D721Med (cell line): ENCODE data around the gene MMD2.

Experiments used
- DNase-seq: peaks from one replicate; pipeline ENCODE4 v3.0.0; 2011; ENCODE audit warnings: low spot score; ENCODE audit not compliant: insufficient read length
- FAIRE-seq: peaks from 2 replicates; lab custom pipeline; 2011; peaks lifted over from hg19 to GRCh38; lab: Jason Lieb, UNC
- CTCF ChIP-seq: IDR thresholded peaks from 2 replicates; pipeline ENCODE4 v1.5.1; 2012; ENCODE audit warnings: mild to moderate bottlenecking, control low read depth; ENCODE audit not compliant: insufficient read depth; ENCODE audit errors: missing control alignments

Gene MMD2

GRCh38 chr7:4882169-4883032, 76.6 kb downstream of the MMD2 start:
- no peak for TF ChIP-seq CTCF
- FAIRE-seq (no peak), DNase-seq (no peak)

- FAIRE-seq (no peak), DNase-seq (no peak)
- TF ChIP-seq CTCF: no peak
Measured at GRCh38 chr7:4880218-4880617, 78.8 kb downstream of the MMD2 start.

GRCh38 chr7:4879396-4880081, 79.4 kb downstream of the MMD2 start:
- FAIRE-seq (no peak), DNase-seq (no peak)
- TF ChIP-seq CTCF: no peak

- TF ChIP-seq CTCF: no peak
- DNase-seq: no peak
- FAIRE-seq: no peak
Measured at GRCh38 chr7:4878336-4879335, 80.4 kb downstream of the MMD2 start.

- no peak for TF ChIP-seq CTCF
- FAIRE-seq (no peak), DNase-seq (no peak)
Measured at GRCh38 chr7:4876586-4876985, 82.4 kb downstream of the MMD2 start.

- no peak for FAIRE-seq
- no peak for TF ChIP-seq CTCF
- DNase-seq: no peak
Measured at GRCh38 chr7:4875391-4875790, 83.6 kb downstream of the MMD2 start.
